Keratinocyte (primary cell): Measurements from ENCODE around the gene DPP7. TPM values are rescaled to one million over a fixed set of nuclear protein-coding genes. Genes with fewer than 3 reads are reported as not detected.

Experiments
- DNase-seq: peaks from one replicate; pipeline ENCODE4 v3.0.0-alpha.2; 2011; ENCODE audit warnings: low read depth, missing footprints, low spot score
- FAIRE-seq: peaks from 2 replicates; lab custom pipeline; 2011; peaks lifted over from hg19 to GRCh38; lab: Jason Lieb, UNC
- H2AFZ ChIP-seq: 2 replicates; pipeline ENCODE4 v1.6.0; 2012; ENCODE audit warnings: low read length, control low read depth, inconsistent platforms; ENCODE audit not compliant: control insufficient read depth
- H3K27ac ChIP-seq: 2 replicates; pipeline ENCODE4 v1.5.1; 2011; ENCODE audit warnings: low read length; ENCODE audit not compliant: control insufficient read depth, insufficient read depth
- H3K27me3 ChIP-seq: 3 replicates; pipeline ENCODE4 v1.6.0; 2011; ENCODE audit warnings: low read length; ENCODE audit not compliant: control insufficient read depth, insufficient read depth; ENCODE audit errors: extremely low read depth
- H3K36me3 ChIP-seq, 2 experiments: 2 replicates in 1 of 2; 3 replicates in 1 of 2; pipeline ENCODE4 v1.5.1; 2011; ENCODE audit warnings: low read length in 2 of 2, mild to moderate bottlenecking in 1 of 2; ENCODE audit not compliant: control insufficient read depth in 2 of 2, insufficient read depth in 2 of 2; ENCODE audit errors: extremely low read depth in 1 of 2
- H3K4me1 ChIP-seq: 3 replicates; pipeline ENCODE4 v1.5.1; 2011; ENCODE audit warnings: low read length; ENCODE audit not compliant: control insufficient read depth, insufficient read depth; ENCODE audit errors: extremely low read depth
- H3K4me2 ChIP-seq: 3 replicates; pipeline ENCODE4 v1.6.0; 2011; ENCODE audit warnings: low read depth, low read length; ENCODE audit not compliant: control insufficient read depth, insufficient read depth; ENCODE audit errors: extremely low read depth
- H3K4me3 ChIP-seq, 3 experiments: fragments of 200-600 bp in 1 of 3; sonication (generic) in 1 of 3; 2 replicates in 2 of 3; 3 replicates in 1 of 3; pipeline ENCODE4 v1.5.1; 2011 to 2016; ENCODE audit warnings: low read length in 3 of 3, mild to moderate bottlenecking in 3 of 3, control low read depth in 2 of 3, inconsistent platforms in 1 of 3, low read depth in 1 of 3, mixed read lengths in 1 of 3, mixed run types in 1 of 3, moderate library complexity in 1 of 3; ENCODE audit not compliant: control insufficient read depth in 2 of 3, insufficient read depth in 2 of 3; ENCODE audit errors: extremely low read depth in 1 of 3
- H3K79me2 ChIP-seq: 2 replicates; pipeline ENCODE4 v1.6.0; 2012; ENCODE audit warnings: low read length; ENCODE audit not compliant: control insufficient read depth, insufficient read depth
- H3K9ac ChIP-seq: 3 replicates; pipeline ENCODE4 v1.6.0; 2011; ENCODE audit warnings: low read length; ENCODE audit not compliant: control insufficient read depth, insufficient read depth; ENCODE audit errors: extremely low read depth
- H3K9me1 ChIP-seq: 3 replicates; pipeline ENCODE4 v1.6.0; 2011; ENCODE audit warnings: low read length; ENCODE audit not compliant: control insufficient read depth, insufficient read depth; ENCODE audit errors: extremely low read depth
- H3K9me3 ChIP-seq: 2 replicates; pipeline ENCODE4 v1.5.1; 2012; ENCODE audit warnings: low read depth, low read length; ENCODE audit not compliant: control insufficient read depth
- H4K20me1 ChIP-seq: 3 replicates; pipeline ENCODE4 v1.6.0; 2011; ENCODE audit warnings: low read length; ENCODE audit not compliant: control insufficient read depth, insufficient read depth; ENCODE audit errors: extremely low read depth
- CTCF ChIP-seq, 3 experiments: IDR thresholded peaks in 1 of 3; conservative IDR thresholded peaks in 1 of 3; optimal IDR thresholded peaks in 1 of 3; 2 replicates in 2 of 3; 3 replicates in 1 of 3; pipeline versions ENCODE3 to v1.5.1; 2011; ENCODE audit warnings: low read length in 3 of 3, mild to moderate bottlenecking in 3 of 3, moderate library complexity in 2 of 3, control low read depth in 1 of 3, inconsistent platforms in 1 of 3; ENCODE audit not compliant: insufficient read depth in 2 of 3; ENCODE audit errors: extremely low read depth in 1 of 3
- EZH2 ChIP-seq: IDR thresholded peaks from one replicate; pipeline ENCODE4 v1.6.1; 2012; ENCODE audit warnings: inconsistent platforms, mild to moderate bottlenecking, low read length, moderate library complexity
- dilution Hi-C: fragments of 300-500 bp; cut with MboI; formaldehyde crosslinking; loops from one replicate; pipeline ENCODE4 v1.7.0; 2020; ENCODE audit warnings: low sequenced_read_pairs; ENCODE audit not compliant: extremely low pct_ligation_motif_present
- polyA plus RNA-seq, 5 experiments: library from polyadenylated mRNA; depleted of rRNA in 3 of 5; stranded (reverse) in 3 of 5; stranded (forward) in 1 of 5; unstranded in 1 of 5; fragments of >200 nt; gene quantifications; 1 replicate in 1 of 5; 2 replicates in 3 of 5; 3 replicates in 1 of 5; pipeline versions ENCODE4 v1.2.1 to v1.2.3, GENCODE V29; 2011 to 2012; ENCODE audit warnings: missing spikeins in 2 of 5, low read depth in 1 of 5, low replicate concordance in 1 of 5

DPP7 gene
- polyA plus RNA-seq, 1 donor (not counting 4 experiments of a cell fraction or from before 2014, with no cell fraction given) = 35.3 TPM

- DNase-seq (no peak), FAIRE-seq (no peak)
- H3K27ac ChIP-seq = peak overlapping the region; percentile 56
- H4K20me1 ChIP-seq = no peaks in the 10 kb centered on the region
- TF ChIP-seq CTCF (optimal IDR thresholded peaks at IDR 0.05 in 1 of 3, IDR thresholded peaks at IDR 0.05 in 1 of 3, conservative IDR thresholded peaks at IDR 0.05 in 1 of 3; ENCODE audit: extremely low read depth in 1 of 3, insufficient read depth in 2 of 3, low read length in 3 of 3) (no peak), EZH2 (no peak)
- no peaks in the 10 kb centered on the region for H3K36me3 ChIP-seq
- H3K9ac ChIP-seq = peak overlapping the region; percentile 80
- H3K79me2 ChIP-seq = peaks cover 31% of the 10 kb centered on the region
- peaks cover 15% of the 10 kb centered on the region for H3K4me1 ChIP-seq
- H3K9me3 ChIP-seq = no peaks in the 10 kb centered on the region
- dilution Hi-C loops = no loop called here
- peak overlapping the region; percentile 92 for H3K4me2 ChIP-seq
- peak overlapping the region; percentile 94 for H2AFZ ChIP-seq
- H3K27me3 ChIP-seq = no peaks in the 10 kb centered on the region
- no peaks in the 10 kb centered on the region for H3K9me1 ChIP-seq
- H3K4me3 ChIP-seq = peak overlapping the region; percentile 57 to 88 (median 86)
Observed at GRCh38 chr9:137128862-137129455, 14.4 kb upstream of the DPP7 start.

GRCh38 chr9:137128158-137128861 lies 13.8 kb upstream of the DPP7 start:
- peak overlapping the region; percentile 57 to 88 (median 86) for H3K4me3 ChIP-seq
- H3K36me3 ChIP-seq = no peaks in the 10 kb centered on the region
- dilution Hi-C loops = no loop called here
- no peak for TF ChIP-seq CTCF (optimal IDR thresholded peaks at IDR 0.05 in 1 of 3, IDR thresholded peaks at IDR 0.05 in 1 of 3, conservative IDR thresholded peaks at IDR 0.05 in 1 of 3; ENCODE audit: extremely low read depth in 1 of 3, insufficient read depth in 2 of 3, low read length in 3 of 3)
- no peak for TF ChIP-seq EZH2
- H3K4me1 ChIP-seq = peaks cover 15% of the 10 kb centered on the region
- FAIRE-seq (no peak), DNase-seq (no peak)
- peaks cover 31% of the 10 kb centered on the region for H3K79me2 ChIP-seq
- H3K27me3 ChIP-seq = no peaks in the 10 kb centered on the region
- H3K9me3 ChIP-seq = no peaks in the 10 kb centered on the region
- H3K9me1 ChIP-seq = no peaks in the 10 kb centered on the region
- H2AFZ ChIP-seq = no peak overlapping the region
- peak overlapping the region; percentile 56 for H3K27ac ChIP-seq
- H4K20me1 ChIP-seq = peaks cover 2% of the 10 kb centered on the region
- H3K9ac ChIP-seq = peak overlapping the region; percentile 80
- peak overlapping the region; percentile 92 for H3K4me2 ChIP-seq
